Neural cell (in vitro differentiated cells): ENCODE data around the gene PCDHAC1. TPM values are rescaled to one million over a fixed set of nuclear protein-coding genes. Genes with fewer than 3 reads are reported as not detected.
"Not testable (repeated sequence)": the region's sequence is repeated elsewhere in the genome, so short reads cannot be mapped to it uniquely, and the experiment has no call there.

ENCODE experiments used
- H2AFZ ChIP-seq: fragments of 200-600, 300-800 bp; sonication (generic), shearing (Covaris generic); 2 replicates; pipeline ENCODE4 v1.6.0; 2014; ENCODE audit warnings: low read depth, mild to moderate bottlenecking, antibody characterized with exemption, low read length, moderate library complexity
- H3F3A ChIP-seq: fragments of 200-600 bp; shearing (Covaris generic); 2 replicates; pipeline ENCODE4 v1.6.1; 2016; ENCODE audit warnings: mild to moderate bottlenecking, moderate library complexity, mixed read lengths, antibody characterized with exemption, low read length; ENCODE audit not compliant: insufficient read depth, poor library complexity, severe bottlenecking
- H3K27ac ChIP-seq: fragments of 200-600, 300-800 bp; sonication (generic), shearing (Covaris generic); 2 replicates; pipeline ENCODE4 v1.5.1; 2014; ENCODE audit warnings: mild to moderate bottlenecking, low read length, moderate library complexity
- H3K27me3 ChIP-seq: fragments of 300-800, 200-600 bp; sonication (generic), shearing (Covaris generic); 2 replicates; pipeline ENCODE4 v1.6.0; 2014; ENCODE audit warnings: mild to moderate bottlenecking, low read depth, low read length, moderate library complexity; ENCODE audit not compliant: insufficient read depth
- H3K36me3 ChIP-seq: fragments of 300-800, 200-600 bp; sonication (generic), shearing (Covaris generic); 2 replicates; pipeline ENCODE4 v1.5.1; 2014; ENCODE audit warnings: mild to moderate bottlenecking, antibody characterized with exemption, low read length, moderate library complexity; ENCODE audit not compliant: insufficient read depth
- H3K4me2 ChIP-seq: fragments of 300-800, 200-600 bp; sonication (generic), shearing (Covaris generic); 2 replicates; pipeline ENCODE4 v1.6.0; 2014; ENCODE audit warnings: mild to moderate bottlenecking, low read length
- H3K4me3 ChIP-seq: fragments of 300-800, 200-600 bp; sonication (generic), shearing (Covaris generic); 2 replicates; pipeline ENCODE4 v1.5.1; 2014; ENCODE audit warnings: mild to moderate bottlenecking, low read length, moderate library complexity
- H3K79me2 ChIP-seq: fragments of 200-600 bp; shearing (Covaris generic); replicated peaks from 2 replicates; pipeline ENCODE4 v1.6.0; 2014; ENCODE audit warnings: mild to moderate bottlenecking, low read length, moderate library complexity; ENCODE audit not compliant: insufficient read depth
- H3K9ac ChIP-seq: fragments of 300-800, 200-600 bp; sonication (generic), shearing (Covaris generic); 2 replicates; pipeline ENCODE4 v1.6.1; 2016; ENCODE audit warnings: mild to moderate bottlenecking, low read length, mixed read lengths
- H3K9me2 ChIP-seq: fragments of 200-600 bp; shearing (Covaris generic); 2 replicates; pipeline ENCODE4 v1.6.1; 2016; ENCODE audit warnings: mild to moderate bottlenecking, low read length, mixed read lengths; ENCODE audit not compliant: insufficient read depth
- H3K9me3 ChIP-seq: fragments of 200-600, 300-800 bp; sonication (generic), shearing (Covaris generic); 2 replicates; pipeline ENCODE4 v1.6.1; 2016; ENCODE audit warnings: mild to moderate bottlenecking, mixed run types, low read length, moderate library complexity, mixed read lengths
- H4K20me1 ChIP-seq: fragments of 200-600 bp; shearing (Covaris generic); 2 replicates; pipeline ENCODE4 v1.6.1; 2016; ENCODE audit warnings: mild to moderate bottlenecking, mixed run types; ENCODE audit not compliant: insufficient read depth
- EZH2 ChIP-seq: fragments of 200-600, 300-800 bp; shearing (Covaris generic), sonication (generic); IDR thresholded peaks from 2 replicates; pipeline ENCODE4 v1.6.1; 2014; ENCODE audit warnings: antibody characterized with exemption, low read length, borderline replicate concordance, mild to moderate bottlenecking; ENCODE audit not compliant: insufficient read depth, poor library complexity, severe bottlenecking
- MXI1 ChIP-seq: fragments of 450-650 bp; conservative IDR thresholded peaks from 2 replicates; pipeline ENCODE4 v1.6.1; 2014; ENCODE audit warnings: antibody characterized with exemption, mild to moderate bottlenecking; ENCODE audit not compliant: poor library complexity, severe bottlenecking
- REST ChIP-seq: IDR thresholded peaks from 2 replicates; pipeline ENCODE4 v1.6.1; 2012; ENCODE audit warnings: borderline replicate concordance
- TAF1 ChIP-seq: IDR thresholded peaks from 2 replicates; pipeline ENCODE4 v1.6.1; 2012; ENCODE audit warnings: low read depth
- polyA minus RNA-seq: library from RNA; depleted of rRNA, polyadenylated mRNA; stranded (reverse); fragments of >200 nt; gene quantifications from 2 replicates; pipeline ENCODE4 v1.2.3, GENCODE V29; 2014
- polyA plus RNA-seq: library from polyadenylated mRNA; depleted of rRNA; stranded (reverse); fragments of >200 nt; gene quantifications from 2 replicates; pipeline ENCODE4 v1.2.3, GENCODE V29; 2014
- TF ChIP-seq, protein P1 (sequence below): fragments of 450-650 bp; IDR thresholded peaks from 2 replicates; pipeline ENCODE4 v1.5.1; 2014; ENCODE audit warnings: antibody characterized with exemption, mild to moderate bottlenecking, moderate library complexity; ENCODE audit not compliant: poor library complexity, severe bottlenecking

PCDHAC1 gene, protein sequence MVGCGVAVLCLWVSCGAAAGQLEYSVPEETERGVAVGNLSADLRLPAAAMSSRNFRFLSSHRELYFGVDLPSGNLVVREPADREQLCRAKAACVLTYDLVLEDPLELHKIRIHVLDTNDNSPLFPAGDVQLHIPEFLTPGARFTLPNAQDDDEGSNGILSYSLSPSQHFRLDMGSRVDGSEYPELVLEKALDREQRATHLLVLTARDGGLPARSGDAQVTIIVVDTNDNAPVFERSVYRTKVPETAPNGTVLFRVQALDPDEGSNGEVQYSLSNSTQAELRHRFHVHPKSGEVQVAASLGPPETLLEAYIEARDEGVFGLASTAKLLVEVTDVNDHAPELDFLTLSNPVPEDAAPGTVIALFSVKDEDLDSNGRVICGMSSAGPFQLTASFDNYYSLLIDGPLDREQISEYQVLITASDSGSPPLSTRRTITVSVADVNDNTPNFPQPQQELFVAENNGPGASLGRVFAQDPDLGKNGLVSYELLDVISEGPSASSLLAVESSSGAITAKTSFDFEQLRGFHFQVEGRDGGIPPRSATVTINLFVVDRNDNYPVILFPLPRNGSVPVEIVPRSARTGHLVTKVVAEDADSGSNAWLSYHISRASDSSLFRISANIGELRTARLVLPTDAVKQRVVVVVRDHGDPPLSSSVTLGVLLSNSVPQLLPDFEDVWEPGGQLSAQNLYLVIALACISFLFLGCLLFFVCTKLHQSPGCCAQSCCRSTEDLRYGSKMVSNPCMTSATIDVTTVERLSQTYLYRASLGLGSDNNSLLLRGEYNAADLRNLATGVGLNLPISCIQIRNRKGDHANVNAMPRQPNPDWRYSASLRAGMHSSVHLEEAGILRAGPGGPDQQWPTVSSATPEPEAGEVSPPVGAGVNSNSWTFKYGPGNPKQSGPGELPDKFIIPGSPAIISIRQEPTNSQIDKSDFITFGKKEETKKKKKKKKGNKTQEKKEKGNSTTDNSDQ
- polyA plus RNA-seq (2.4 and 3.3 TPM in 2 replicates), polyA minus RNA-seq (134 and 140 TPM in 2 replicates)

DNA sequence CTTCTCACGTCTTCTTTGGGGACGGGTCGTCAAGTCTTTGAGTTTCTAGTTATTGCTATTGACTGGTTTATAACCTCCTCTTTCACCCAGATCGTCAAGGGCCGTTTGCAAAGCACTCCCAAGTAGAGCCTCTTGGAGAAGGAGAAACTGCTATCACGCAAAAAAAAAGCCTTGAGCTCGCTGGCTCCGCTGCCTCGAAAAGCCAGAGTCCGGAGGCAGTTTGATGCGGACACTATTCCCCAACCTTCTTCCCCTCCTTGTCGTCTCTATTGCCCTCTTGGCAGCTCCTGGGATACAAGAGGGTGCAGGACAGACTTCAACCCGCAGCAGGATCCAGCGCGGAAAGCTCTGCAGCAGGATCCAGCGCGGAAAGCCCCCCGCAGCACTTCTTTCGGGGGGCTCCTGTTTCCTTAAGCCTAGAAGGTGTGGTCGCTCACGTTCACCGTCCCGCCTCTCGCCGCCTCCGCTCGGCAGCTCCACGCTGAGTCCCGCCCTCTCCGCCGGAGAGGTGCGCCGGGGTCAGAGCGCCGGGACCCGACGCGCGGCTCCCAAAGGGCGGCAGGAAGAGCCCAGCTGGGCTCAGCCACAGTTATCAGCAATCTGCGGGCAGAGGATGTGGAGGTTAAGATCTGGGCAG, at the start of gene PCDHAC1:
PCDHAC1 (plus strand) TSS at position 494 of the 637 bp plus-strand sequence. CDS start 594 bp downstream, outside the sequence.
- no peak within 1 kb of the TSS for H2AFZ ChIP-seq
- peak within 1 kb of the TSS; percentile 22 for H3K4me2 ChIP-seq
- H3K9me2 ChIP-seq, result no peaks in the 10 kb centered on the region
- H3K36me3 ChIP-seq, result no peaks in the 10 kb centered on the region
- TF ChIP-seq, protein P1, sequence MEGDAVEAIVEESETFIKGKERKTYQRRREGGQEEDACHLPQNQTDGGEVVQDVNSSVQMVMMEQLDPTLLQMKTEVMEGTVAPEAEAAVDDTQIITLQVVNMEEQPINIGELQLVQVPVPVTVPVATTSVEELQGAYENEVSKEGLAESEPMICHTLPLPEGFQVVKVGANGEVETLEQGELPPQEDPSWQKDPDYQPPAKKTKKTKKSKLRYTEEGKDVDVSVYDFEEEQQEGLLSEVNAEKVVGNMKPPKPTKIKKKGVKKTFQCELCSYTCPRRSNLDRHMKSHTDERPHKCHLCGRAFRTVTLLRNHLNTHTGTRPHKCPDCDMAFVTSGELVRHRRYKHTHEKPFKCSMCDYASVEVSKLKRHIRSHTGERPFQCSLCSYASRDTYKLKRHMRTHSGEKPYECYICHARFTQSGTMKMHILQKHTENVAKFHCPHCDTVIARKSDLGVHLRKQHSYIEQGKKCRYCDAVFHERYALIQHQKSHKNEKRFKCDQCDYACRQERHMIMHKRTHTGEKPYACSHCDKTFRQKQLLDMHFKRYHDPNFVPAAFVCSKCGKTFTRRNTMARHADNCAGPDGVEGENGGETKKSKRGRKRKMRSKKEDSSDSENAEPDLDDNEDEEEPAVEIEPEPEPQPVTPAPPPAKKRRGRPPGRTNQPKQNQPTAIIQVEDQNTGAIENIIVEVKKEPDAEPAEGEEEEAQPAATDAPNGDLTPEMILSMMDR, result no peak
- H4K20me1 ChIP-seq, result no peaks in the 10 kb centered on the region
- H3K79me2 ChIP-seq, result peaks cover 8% of the 10 kb centered on the region
- H3K9ac ChIP-seq, result peak within 1 kb of the TSS; percentile 54
- H3F3A ChIP-seq, result no peaks in the 10 kb centered on the region
- H3K4me3 ChIP-seq, result peak within 1 kb of the TSS; percentile 72
- H3K27ac ChIP-seq, result peak within 1 kb of the TSS; percentile 13
- H3K27me3 ChIP-seq, result no peaks in the 10 kb centered on the region
- no peaks in the 10 kb centered on the region for H3K9me3 ChIP-seq

DNA sequence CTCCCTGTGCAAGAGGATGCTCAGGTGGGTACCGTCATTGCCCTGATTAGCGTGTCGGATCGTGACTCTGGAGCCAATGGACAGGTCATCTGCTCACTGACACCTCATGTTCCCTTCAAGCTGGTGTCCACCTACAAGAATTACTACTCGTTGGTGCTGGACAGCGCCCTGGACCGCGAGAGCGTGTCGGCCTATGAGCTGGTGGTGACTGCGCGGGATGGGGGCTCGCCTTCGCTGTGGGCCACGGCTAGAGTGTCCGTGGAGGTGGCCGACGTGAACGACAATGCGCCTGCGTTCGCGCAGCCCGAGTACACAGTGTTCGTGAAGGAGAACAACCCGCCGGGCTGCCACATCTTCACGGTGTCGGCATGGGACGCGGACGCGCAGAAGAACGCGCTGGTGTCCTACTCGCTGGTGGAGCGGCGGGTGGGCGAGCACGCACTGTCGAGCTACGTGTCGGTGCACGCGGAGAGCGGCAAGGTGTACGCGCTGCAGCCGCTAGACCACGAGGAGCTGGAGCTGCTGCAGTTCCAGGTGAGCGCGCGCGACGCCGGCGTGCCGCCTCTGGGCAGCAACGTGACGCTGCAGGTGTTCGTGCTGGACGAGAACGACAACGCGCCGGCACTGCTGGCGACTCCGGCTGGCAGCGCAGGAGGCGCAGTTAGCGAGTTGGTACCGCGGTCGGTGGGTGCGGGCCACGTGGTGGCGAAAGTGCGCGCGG, 49.4 kb upstream of the PCDHAC1 start:
- not testable (repeated sequence) for H2AFZ ChIP-seq, H4K20me1 ChIP-seq, H3K27ac ChIP-seq, H3K9me2 ChIP-seq, H3K9ac ChIP-seq, H3K27me3 ChIP-seq, H3F3A ChIP-seq, H3K4me2 ChIP-seq
- peaks cover 70% of the 10 kb centered on the region for H3K79me2 ChIP-seq
- H3K9me3 ChIP-seq, result peaks cover 33% of the 10 kb centered on the region
- peak overlapping the region; percentile 67 for H3K4me3 ChIP-seq
- H3K36me3 ChIP-seq, result peaks cover 34% of the 10 kb centered on the region

DNA sequence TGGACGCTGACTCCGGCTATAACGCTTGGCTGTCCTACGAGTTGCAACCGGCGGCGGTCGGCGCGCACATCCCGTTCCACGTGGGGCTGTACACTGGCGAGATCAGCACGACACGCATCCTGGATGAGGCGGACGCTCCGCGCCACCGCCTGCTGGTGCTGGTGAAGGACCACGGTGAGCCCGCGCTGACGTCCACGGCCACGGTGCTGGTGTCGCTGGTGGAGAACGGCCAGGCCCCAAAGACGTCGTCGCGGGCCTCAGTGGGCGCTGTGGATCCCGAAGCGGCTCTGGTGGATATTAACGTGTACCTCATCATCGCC, 48.9 kb upstream of the PCDHAC1 start:
- Histone ChIP-seq H2AFZ (no peak overlapping the region), H3F3A (no peaks in the 10 kb centered on the region), H3K9me3 (peaks cover 32% of the 10 kb centered on the region), H3K36me3 (peaks cover 34% of the 10 kb centered on the region), H3K79me2 (peaks cover 69% of the 10 kb centered on the region), H4K20me1 (no peaks in the 10 kb centered on the region), H3K27me3 (no peaks in the 10 kb centered on the region), H3K27ac (no peak overlapping the region), H3K4me3 (peak overlapping the region; percentile 67), H3K9me2 (no peaks in the 10 kb centered on the region), H3K9ac (no peak overlapping the region), H3K4me2 (no peak overlapping the region)
- no peak for TF ChIP-seq REST
- TF ChIP-seq MXI1, result no peak
- no peak for TF ChIP-seq EZH2
- TF ChIP-seq TAF1, result no peak
